NT2/D1 (cell line): ENCODE results near the gene FBXO15.

Experiments used
- SUZ12 ChIP-seq: IDR thresholded peaks from 2 replicates; pipeline ENCODE4 v1.6.1; 2011; ENCODE audit not compliant: insufficient read length, insufficient read depth; ENCODE audit errors: extremely low read depth
- YY1 ChIP-seq: IDR thresholded peaks from 2 replicates; pipeline ENCODE4 v1.6.1; 2011; ENCODE audit not compliant: insufficient read length, insufficient read depth
- ZNF274 ChIP-seq: IDR thresholded peaks from 2 replicates; pipeline ENCODE4 v1.6.1; 2011; ENCODE audit warnings: mild to moderate bottlenecking, low read depth, low read length

- TF ChIP-seq YY1 = no peak
- no peak for TF ChIP-seq SUZ12
- no peak for TF ChIP-seq ZNF274
Observed at GRCh38 chr18:74149878-74150277, 2.2 kb upstream of the FBXO15 start.
